Measurements from ENCODE around the gene HMOX1.
"Not testable (repeated sequence)": the region's sequence is repeated elsewhere in the genome, so short reads cannot be mapped to it uniquely, and the experiment has no call there.

The HMOX1 gene

GRCh38 chr22:35363566-35364086 lies 17.3 kb upstream of the HMOX1 start:
- no peaks in the 10 kb centered on the region for H3K36me3 ChIP-seq
- no peak for DNase-seq
- no peaks in the 10 kb centered on the region for H3K4me1 ChIP-seq
- no peaks in the 10 kb centered on the region for H3K27me3 ChIP-seq
- H3K9me3 ChIP-seq: no peaks in the 10 kb centered on the region
- no peak for TF ChIP-seq CTCF (IDR thresholded peaks at IDR 0.05; ENCODE audit: low read depth, low read length)
- H3K4me3 ChIP-seq (ENCODE audit: low read depth, low read length): no peak overlapping the region

GRCh38 chr22:35364230-35364629 lies 16.7 kb upstream of the HMOX1 start:
- H3K4me1 ChIP-seq; H3K4me3 ChIP-seq (ENCODE audit: low read depth, low read length); DNase-seq; H3K36me3 ChIP-seq; H3K27me3 ChIP-seq; H3K9me3 ChIP-seq: not testable (repeated sequence)

- H3K4me1 ChIP-seq: peaks cover 10% of the 10 kb centered on the region
Observed at GRCh38 chr22:35367331-35367886, 13.5 kb upstream of the HMOX1 start.

GRCh38 chr22:35368386-35368785 lies 12.5 kb upstream of the HMOX1 start:
- Histone ChIP-seq H3K36me3 (no peaks in the 10 kb centered on the region), H3K4me1 (peaks cover 11% of the 10 kb centered on the region), H3K9me3 (no peaks in the 10 kb centered on the region), H3K27me3 (no peaks in the 10 kb centered on the region), H3K4me3 (ENCODE audit: low read depth, low read length) (no peak overlapping the region)
- no peak for TF ChIP-seq CTCF (IDR thresholded peaks at IDR 0.05; ENCODE audit: low read depth, low read length)
- no peak for DNase-seq

More at GRCh38 chr22:35367331-35367886, 13.5 kb upstream of the HMOX1 start:
- Histone ChIP-seq H3K4me3 (ENCODE audit: low read depth, low read length) (no peak overlapping the region), H3K27me3 (no peaks in the 10 kb centered on the region), H3K9me3 (no peaks in the 10 kb centered on the region), H3K36me3 (no peaks in the 10 kb centered on the region)
- TF ChIP-seq CTCF (IDR thresholded peaks at IDR 0.05; ENCODE audit: low read depth, low read length): no peak
- DNase-seq: no peak

GRCh38 chr22:35369996-35370395 lies 10.9 kb upstream of the HMOX1 start:
- Histone ChIP-seq H3K9me3 (no peaks in the 10 kb centered on the region), H3K4me1 (peaks cover 11% of the 10 kb centered on the region), H3K36me3 (no peaks in the 10 kb centered on the region), H3K27me3 (no peaks in the 10 kb centered on the region), H3K4me3 (ENCODE audit: low read depth, low read length) (no peak overlapping the region)
- no peak for DNase-seq
- no peak for TF ChIP-seq CTCF (IDR thresholded peaks at IDR 0.05; ENCODE audit: low read depth, low read length)

- no peak for DNase-seq
- Histone ChIP-seq H3K36me3 (no peaks in the 10 kb centered on the region), H3K27me3 (no peaks in the 10 kb centered on the region; the same call in 1 of the 2 replicates), H3K4me1 (peaks cover 17% of the 10 kb centered on the region), H3K4me3 (ENCODE audit: low read depth, low read length) (no peak overlapping the region), H3K9me3 (no peaks in the 10 kb centered on the region)
- no peak for TF ChIP-seq CTCF (IDR thresholded peaks at IDR 0.05; ENCODE audit: low read depth, low read length)
Observed at GRCh38 chr22:35373781-35374180, 7.1 kb upstream of the HMOX1 start.

Measured in BE2C (cell line).